HG02884 (cell line): ENCODE measurements around the gene UNC13C.
"Not testable (repeated sequence)": the region's sequence is repeated elsewhere in the genome, so short reads cannot be mapped to it uniquely, and the experiment has no call there.

Experiments
- ATAC-seq: cut with Tn5 transposase; IDR thresholded peaks from one replicate; pipeline ENCODE4 v1.9.1; 2021; ENCODE audit warnings: mild to moderate bottlenecking, moderate library complexity; ENCODE audit not compliant: unreplicated experiment

Gene UNC13C

GRCh38 chr15:53978253-53978906, at the start of gene UNC13C:
Gene UNC13C, plus strand, starts transcription at chr15:53978441. Its CDS starts 34,463 bp downstream, at chr15:54012904.
- ATAC-seq: no peak

GRCh38 chr15:53936137-53936536, 42.1 kb upstream of the UNC13C start:
- no peak for ATAC-seq

GRCh38 chr15:53937632-53938031, 40.6 kb upstream of the UNC13C start:
- ATAC-seq: not testable (repeated sequence)

GRCh38 chr15:53950572-53950971, 27.7 kb upstream of the UNC13C start:
- no peak for ATAC-seq

GRCh38 chr15:53955396-53955795, 22.8 kb upstream of the UNC13C start:
- no peak for ATAC-seq

- ATAC-seq: no peak
These were observed 15.3 kb upstream of the UNC13C start for GRCh38 chr15:53962646-53963561.

- no peak for ATAC-seq
These were observed 14.4 kb upstream of the UNC13C start for GRCh38 chr15:53963801-53964200.

GRCh38 chr15:53974121-53974520, 4.1 kb upstream of the UNC13C start:
- ATAC-seq: no peak

- ATAC-seq: no peak
These were observed 3.4 kb upstream of the UNC13C start for GRCh38 chr15:53974813-53975212.

- no peak for ATAC-seq
These were observed 1.3 kb upstream of the UNC13C start for GRCh38 chr15:53976844-53977392.

GRCh38 chr15:53979051-53979788, 979 bp downstream of the UNC13C start:
- no peak for ATAC-seq

GRCh38 chr15:53980021-53980420, 1.8 kb downstream of the UNC13C start:
- ATAC-seq: no peak

GRCh38 chr15:53982071-53982680, 3.9 kb downstream of the UNC13C start:
- no peak for ATAC-seq

- no peak for ATAC-seq
These were observed 4.6 kb downstream of the UNC13C start for GRCh38 chr15:53982876-53983275.

- ATAC-seq: no peak
These were observed 6.0 kb downstream of the UNC13C start for GRCh38 chr15:53984221-53984620.

- no peak for ATAC-seq
These were observed 7.3 kb downstream of the UNC13C start for GRCh38 chr15:53985562-53985961.

GRCh38 chr15:53987480-53987879, 9.2 kb downstream of the UNC13C start:
- no peak for ATAC-seq

GRCh38 chr15:54007256-54007655, 29.0 kb downstream of the UNC13C start:
- ATAC-seq: no peak

GRCh38 chr15:54011656-54012055, 33.4 kb downstream of the UNC13C start:
- no peak for ATAC-seq

GRCh38 chr15:54014067-54014655, 35.9 kb downstream of the UNC13C start:
- ATAC-seq: no peak
